Measurements from ENCODE around the gene MYCBP2.
A peak's percentile ranks its signal among the peaks of the same experiment; 100 is the strongest.

MYCBP2 gene

DNA sequence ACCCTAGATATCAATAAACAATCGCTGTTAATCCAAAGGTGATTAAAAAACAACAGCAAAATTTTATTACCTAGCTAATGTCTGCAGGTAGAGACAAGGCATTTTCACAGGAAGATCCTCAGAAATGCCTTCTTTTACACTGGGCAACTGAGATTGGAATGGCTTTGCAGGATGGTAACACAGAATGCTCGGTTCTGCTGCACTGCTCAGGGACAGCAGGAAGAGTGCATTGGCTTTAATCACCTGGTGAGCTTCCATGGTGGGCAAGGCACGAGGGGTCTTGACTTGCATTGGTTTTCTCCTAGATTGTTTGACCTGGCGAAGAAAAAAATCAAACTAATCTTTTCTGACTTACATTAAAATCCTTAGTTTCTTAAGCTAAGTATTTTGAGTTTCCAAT, 231.6 kb downstream of the MYCBP2 start:
- DNase-seq (ENCODE audit: low read depth) = no peak

DNA sequence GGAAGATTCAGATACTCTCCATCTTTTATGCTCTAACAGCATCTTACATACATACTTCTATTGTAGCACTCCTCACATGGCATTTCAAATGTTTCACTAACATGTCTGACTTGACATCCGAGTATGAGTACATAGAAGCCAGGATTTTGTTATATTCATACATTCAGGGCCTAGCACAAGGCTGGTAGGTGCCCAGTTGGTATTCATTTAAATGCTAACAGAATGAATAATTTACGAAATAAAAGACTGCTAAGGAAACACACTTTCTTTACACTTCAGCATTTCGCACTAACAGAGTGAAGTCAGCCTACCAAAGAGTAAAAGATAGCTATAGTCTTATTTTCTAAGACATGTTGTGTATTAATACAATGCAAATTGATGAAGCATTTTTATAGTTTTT, 232.1 kb downstream of the MYCBP2 start:
- DNase-seq (ENCODE audit: low read depth) = no peak

DNA sequence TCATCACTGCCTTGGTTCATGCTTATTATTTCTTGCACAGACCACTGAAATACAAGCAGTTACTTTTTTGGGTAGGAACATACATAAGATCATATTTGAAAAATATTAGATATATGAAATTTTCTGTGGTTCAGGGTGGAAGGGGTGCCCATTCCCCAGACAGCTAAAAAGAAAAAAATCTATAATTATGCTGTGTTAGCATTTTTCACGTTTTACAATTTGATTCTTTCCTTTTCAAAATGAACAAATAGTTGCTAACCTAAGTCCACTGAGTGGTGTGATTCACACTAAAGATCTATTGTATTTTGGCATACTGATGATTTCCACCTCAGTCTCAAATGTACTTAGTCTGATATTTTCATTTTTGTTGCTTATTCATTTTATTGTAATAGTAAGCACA, 233.2 kb downstream of the MYCBP2 start:
- no peak for DNase-seq (ENCODE audit: low read depth)

DNA sequence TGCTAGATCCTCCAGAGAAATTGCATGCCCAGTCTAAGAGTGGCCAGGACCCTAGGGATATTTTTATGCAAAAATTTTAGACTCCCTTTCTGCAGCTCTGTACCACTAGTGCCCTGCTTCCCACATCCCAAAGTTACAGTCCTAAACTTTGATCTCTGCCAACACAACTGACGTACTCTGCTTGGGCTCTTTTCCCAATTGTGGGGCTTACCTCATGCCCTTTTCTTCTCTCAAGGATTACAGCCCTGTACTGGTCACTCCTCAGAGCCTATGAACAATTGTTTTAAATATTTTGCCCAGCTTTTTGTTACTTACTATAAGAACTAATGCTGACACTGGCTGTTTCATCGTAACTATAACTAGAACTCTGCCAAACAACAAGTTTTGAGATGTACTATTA, 242.1 kb downstream of the MYCBP2 start:
- DNase-seq (ENCODE audit: low read depth) = no peak

DNA sequence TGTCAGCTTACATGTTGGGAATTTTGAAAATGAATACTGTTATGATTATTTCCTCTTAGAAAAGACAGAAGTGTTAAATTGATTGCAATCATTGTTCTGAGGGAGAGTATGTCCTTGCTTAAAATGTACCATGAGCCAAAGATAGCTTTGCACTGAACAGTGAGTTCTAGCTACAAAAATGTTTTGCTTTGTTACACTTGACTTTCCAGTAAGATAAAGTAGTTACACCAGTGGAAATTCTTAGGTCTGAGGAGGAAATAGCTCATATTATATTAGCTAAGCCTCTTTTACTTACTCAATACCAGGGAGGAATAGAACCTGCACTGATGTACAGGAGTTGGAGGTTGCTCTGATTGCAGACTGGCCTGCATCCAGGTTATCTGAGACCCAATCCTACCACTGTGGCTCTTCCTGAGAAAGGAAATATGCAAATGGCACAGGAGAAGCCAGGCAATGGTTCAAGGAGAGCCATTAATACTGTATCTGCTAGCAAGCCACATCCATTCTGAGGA, 246.9 kb downstream of the MYCBP2 start:
- DNase-seq (ENCODE audit: low read depth) = peak; percentile 36

DNA sequence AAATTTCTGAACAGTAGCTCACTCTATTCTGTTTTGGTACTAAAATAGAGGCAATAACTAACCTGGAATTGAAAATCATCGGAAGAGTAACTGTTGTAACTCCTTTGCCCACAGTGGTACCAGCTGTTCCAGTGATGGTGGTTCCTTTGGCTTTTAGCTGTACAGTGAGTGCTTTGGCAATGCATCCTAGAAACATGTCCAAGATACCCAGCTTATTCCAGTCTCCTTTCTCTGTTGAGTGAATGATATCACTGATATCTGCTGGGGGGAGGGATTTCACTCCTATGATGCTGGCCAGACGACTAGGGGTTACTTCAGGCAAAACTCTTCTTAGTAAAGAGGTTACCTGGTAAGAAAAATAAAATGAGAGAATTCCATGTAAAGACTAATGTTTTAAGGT, 259.4 kb downstream of the MYCBP2 start:
- DNase-seq (ENCODE audit: low read depth) = no peak

DNA sequence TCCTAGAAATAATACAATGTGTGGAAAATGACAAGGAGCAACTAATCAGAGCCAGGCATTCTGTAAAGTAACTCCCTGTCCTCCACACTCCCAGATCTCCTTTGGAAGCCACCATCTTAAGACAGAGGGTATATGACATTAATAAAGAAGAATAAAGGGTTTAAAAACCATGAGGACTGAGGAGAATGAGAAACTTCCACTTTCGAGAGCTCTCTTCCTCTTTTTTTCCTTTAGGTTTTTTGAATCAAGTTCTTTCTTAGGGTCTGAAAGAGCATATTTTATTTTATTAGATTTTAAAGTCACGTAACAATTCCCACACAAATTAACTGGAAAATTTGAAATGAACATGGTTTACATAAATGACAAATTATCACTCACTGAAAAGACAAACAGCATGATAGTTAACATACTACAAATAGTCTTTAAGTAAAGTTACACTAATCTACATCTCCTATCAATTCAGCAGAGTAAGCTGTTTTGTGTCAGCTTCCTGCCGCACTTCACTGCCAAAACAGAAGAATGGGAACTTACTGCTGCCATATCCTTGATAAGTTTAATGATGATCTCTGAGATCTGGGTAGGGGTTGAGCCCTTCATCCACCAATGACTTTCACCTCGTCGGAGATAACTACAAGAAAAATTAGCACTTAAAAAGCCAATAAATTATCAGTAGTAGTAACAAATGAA, 261.3 kb downstream of the MYCBP2 start:
- DNase-seq (ENCODE audit: low read depth) = no peak

DNA sequence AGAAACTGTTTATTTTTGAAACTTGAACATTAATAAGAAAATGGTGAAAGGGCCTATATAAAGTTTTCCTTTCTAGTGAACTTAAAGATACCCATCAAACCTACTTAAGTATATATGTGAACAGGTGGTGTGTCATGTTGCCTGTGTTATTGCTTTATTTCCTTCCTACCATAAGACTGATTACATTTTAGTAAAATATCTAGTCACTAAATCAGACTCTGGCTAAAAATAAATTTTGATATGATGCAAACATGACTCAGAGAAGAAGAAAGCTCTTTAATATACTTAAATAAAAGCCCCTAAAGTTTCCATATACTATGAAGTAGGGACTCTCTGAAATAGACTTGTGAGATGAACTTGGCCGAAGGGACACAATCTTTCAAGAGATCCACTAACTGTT, 264.8 kb downstream of the MYCBP2 start:
- peak; percentile 44 for DNase-seq (ENCODE audit: low read depth)

DNA sequence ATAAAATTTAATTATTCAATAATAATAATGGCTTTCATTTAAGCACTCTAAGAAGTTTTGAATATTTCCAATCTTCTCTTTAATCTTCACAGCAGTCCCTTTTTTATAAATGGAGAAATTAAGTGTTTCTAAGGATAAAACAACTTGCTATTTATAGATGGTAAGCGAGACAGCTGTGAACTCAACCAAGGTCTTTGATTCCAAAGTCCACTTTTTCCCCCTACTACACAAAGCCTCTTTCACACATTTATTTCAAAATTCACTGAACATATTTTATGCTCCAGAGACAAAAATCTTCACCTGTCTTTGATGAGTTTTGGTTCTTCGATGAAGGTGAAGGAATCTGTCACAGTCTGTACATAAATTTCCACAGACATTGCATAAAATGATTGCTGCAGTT, 265.5 kb downstream of the MYCBP2 start:
- no peak for DNase-seq (ENCODE audit: low read depth)

DNA sequence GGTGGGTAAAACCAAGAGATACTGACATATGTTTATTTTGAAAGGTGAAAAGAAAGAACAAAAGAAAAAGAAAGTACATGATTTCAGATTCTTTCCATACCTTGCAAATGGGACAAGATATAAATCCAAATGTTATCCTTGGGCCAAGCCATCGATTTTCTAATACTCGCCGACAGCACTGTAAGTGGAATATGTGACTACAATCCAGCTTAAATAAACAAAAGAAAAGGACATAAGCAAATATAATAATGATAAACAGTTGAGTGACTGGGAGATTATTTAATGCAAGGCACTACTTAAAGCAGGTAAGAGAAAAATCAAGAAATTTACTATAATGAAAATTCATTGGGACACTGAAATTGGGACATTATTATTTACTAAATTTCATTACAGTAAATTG, 270.0 kb downstream of the MYCBP2 start:
- no peak for DNase-seq (ENCODE audit: low read depth)

DNA sequence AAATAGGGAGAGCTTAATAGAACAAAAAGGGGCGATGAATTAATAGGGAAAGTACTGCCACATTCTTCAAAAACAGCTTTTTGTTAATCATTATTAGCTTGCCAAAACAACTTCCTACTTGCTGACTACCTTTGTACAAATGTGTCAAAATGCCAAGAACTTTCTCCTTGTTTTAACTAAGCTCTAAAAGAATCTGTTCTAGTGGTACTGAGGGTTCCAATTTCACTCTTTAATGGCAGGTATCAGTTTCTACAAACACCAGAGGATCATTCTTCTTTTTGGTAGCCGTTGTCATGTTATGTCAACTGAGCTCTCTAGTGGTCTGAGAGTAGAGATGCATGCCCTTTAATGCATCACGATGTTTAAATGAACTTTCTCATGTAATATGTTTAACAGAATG, 270.5 kb downstream of the MYCBP2 start:
- DNase-seq (ENCODE audit: low read depth) = peak; percentile 6

DNA sequence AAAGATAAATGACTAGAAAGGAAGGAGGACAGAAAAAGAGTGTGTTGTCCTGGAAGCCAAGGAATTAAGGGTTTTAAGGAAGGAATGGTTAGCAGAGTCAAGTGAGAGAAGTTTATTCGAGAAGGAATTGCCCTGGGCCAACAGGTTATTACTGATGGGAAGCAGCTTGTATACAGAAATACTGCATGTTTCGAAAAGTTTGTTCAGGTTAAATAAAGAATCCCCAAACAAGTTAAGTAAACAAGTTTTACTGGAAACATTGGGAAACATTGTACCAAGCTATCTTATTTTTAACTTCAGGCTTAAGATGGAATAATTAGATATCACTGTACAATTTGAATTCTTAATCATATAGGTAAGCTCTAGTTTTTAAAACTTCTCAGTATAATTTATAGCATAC, 271.7 kb downstream of the MYCBP2 start:
- DNase-seq (ENCODE audit: low read depth) = no peak

DNA sequence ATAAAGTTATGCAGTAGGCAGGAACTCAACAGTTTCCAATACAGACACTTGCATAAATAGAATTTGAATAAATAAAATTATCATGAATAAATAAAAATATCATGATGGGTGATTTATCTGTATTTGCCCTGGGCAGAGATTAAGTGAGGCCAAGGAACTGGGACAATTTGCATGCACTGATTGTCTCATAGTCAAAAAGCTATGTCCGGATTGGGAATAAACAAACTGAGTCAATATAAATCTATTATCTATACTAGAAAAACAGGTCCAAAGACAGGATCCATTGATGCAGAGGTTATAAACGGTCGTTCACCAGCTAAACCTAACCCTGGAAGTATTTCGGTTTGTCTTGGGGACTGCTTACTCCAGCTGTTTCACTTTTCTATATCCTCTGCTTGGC, 273.7 kb downstream of the MYCBP2 start:
- no peak for DNase-seq (ENCODE audit: low read depth)

DNA sequence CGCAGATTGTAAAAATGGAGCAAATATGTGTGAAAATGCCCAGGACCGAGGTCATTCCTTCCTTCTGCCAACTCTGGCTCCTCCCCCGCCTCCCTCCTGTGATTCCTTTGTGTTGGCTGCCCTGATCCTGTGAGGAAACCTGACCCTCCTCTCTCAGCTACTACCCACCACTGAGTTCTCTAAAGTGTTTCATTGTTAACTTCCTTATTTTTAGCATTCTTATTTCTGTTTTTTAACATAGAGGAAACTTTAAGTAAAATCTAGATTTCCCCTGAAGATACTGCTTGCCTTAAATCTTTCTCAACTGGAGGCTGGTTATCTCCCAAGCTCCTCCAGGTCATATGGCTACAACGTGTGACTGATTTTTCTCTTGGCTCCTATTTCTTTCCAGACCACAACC, 278.2 kb downstream of the MYCBP2 start:
- DNase-seq (ENCODE audit: low read depth) = peak; percentile 4

DNA sequence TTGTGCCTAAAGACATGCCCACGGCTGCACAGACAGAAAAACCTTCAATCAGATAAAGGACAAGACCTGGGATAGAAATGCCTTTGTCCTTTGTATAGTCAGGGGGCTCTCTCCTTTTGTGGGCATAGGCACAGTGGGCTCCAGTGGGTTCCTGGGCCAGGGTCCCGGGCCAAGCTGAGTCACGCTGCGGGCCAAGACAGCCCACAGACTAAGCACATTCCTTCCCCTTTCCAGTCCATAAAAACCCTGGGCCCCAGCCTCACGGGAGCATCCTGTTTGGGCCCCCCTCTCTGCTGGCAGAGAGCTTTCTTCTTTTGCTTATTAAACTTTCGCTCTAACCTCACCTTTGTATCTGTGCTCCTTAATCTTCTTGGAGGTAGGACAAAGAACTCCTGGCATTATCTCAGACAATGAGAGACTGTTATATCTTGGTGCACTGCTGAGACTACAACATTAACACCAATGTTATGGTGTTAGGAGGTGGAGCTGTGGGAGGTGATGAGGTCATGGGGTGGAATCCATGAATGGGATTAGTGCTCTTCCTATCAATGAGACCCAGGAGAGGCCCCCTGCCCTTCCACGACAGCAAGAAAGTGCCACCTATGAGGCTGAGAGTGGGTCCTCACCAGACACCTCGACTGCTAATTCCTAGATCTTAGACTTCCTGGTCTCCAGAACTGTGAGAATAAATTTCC, 279.1 kb downstream of the MYCBP2 start:
- no peak for DNase-seq (ENCODE audit: low read depth)

DNA sequence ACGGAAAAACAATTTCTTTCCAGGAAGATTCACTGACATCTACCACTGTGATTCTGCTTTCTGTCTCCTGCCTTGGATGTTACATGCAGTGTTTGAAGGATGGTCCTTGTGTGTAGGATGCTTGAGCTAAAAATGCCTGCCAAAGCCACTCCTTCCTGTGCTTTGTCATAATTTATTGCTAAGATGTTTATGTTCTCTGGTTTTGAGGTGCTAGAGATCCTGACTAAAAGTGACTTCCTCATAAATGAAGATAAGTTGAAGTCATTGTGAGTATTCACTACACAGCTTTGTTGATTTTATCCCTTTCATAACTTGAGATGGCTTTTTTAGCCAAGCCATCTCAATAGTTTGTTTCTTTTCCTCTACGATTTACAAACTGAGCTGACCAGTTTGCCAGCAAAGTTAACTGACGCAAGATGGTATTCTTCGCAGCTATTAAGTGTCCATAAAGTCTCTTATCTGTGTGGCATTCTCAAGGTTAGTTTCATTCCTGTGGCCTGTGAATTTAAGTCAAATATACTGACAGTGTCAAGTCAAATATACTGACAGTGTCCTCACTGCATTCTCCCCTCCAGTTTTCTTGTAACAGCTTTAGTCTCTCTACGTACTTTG, 284.2 kb downstream of the MYCBP2 start:
- peak; percentile 38 for DNase-seq (ENCODE audit: low read depth)

DNA sequence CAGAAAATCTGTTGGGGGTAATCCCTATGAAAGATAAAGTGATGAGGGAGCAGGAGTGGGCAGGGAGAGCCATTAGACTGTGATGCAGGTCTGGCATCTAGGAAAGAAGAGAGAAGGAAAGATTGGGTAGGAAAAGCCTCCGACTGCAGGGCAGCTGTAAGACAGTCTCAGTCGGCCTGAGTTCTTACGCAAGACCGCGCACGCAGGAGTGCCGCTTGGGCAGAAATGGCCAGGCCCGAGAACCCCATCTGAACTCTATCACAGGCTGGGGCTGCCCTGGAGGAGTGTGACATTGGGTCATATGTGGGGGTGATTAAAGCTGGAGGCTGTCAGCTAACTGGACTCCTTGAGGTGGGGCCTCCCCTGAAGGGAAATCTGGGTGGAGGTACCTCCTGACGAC, 286.1 kb downstream of the MYCBP2 start:
- DNase-seq (ENCODE audit: low read depth) = no peak

DNA sequence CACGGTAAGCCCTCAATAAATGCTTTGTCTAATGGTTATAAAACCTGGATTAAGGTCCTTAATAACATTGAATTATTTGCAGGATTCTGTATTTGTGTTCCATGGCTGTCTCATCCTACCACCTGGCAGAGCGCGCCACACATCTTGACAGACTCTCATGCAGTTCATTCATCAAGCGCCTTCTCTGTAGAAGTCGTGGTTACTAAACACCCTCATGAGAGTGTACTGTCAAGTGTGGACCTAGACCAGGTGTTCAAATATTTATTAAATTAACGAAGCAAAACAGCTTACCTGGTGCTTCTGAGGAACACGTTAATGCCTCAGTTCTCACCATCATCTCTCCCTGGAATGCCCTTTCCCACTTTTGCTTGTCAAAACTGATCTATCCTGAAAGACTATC, 286.8 kb downstream of the MYCBP2 start:
- no peak for DNase-seq (ENCODE audit: low read depth)

DNA sequence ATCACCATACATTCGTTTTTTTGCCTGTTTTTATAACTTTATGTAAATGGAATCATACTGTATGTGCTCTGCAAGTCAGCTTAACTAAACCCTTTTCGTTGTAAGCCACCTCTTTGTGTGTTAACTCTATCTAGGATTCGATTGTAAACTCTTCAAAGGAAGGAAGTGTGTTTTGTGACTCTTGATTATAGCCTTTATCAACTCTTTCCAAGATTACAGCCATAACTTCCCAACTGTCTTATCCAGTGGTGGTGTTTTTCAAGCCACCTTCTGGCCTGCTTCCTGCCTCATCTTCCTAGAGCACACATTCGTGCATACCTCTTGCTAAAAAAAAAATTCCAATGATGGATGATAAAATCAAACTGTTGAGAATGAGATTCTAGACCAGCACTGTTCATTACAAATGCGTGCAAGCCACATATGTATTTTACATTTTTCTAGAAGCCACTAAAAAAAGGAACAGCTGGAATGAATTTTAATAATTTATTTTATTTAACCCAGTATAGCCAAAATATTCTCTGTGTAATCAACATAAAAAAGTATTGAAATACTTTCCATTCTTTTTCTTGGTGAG, 287.9 kb downstream of the MYCBP2 start:
- DNase-seq (ENCODE audit: low read depth) = no peak

DNA sequence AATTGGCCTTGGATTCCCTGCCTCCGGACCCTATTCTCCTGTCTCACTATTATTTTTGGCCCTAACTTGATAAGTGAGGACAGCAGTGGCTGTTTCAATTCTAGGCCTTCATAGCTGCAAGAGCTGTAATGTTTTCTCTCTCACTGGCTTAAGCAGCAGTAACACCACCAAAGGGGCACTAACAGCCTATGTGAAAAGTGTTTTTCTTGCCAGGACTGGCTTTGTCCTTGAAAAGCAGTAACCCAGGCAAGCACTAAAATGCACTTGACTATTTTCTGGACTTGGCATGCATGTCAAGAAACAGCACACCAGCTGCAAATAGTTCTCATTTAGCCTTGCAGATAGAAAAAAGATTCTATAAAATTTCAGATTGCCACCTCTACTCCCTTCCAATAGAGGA, 290.6 kb downstream of the MYCBP2 start:
- no peak for DNase-seq (ENCODE audit: low read depth)

DNA sequence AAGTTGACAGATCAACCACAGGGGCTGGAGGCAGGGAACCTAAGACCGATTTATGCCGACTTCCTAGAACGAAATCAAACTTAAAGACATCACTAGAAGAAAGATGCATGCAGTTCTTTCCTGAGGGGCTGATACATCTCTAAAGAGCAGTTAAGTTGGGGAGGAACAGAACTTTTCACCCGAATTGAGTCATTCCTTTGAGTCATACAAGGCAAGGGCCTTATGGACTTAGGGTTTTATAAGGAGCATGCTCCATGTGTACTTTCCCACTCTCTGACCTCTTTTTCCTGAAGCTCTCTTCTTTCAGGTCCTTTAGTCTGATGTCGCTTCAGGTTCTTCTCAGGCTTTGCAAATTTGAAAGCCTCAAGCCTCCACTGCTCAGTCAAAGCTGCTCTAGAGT, 292.0 kb downstream of the MYCBP2 start:
- peak; percentile 76 for DNase-seq (ENCODE audit: low read depth)

DNA sequence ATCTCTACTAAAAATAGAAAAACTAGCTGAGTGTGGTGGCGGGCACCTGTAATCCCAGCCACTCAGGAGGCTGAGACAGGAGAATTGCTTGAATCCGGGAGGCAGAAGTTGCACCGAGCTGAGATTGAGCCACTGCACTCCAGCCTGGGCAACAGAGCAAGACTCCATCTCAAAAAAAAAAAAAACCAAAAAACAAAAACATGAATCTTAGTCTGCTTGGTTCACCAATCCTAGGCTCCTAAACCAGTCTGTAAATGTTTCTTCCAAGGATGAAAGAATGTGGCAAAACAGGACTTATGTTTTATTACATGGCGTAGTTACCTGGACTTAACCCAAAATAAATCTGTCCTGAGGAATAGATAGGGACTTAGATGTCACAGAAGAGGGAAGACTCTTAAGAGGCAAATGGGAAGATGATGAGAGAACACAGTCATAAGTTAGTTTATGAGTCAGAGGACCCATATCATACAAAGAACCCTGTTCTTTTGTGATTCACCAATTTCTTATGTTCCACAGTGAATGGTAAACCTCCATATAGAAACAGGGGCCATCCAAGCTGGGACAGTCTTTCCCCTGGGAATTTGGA, 293.1 kb downstream of the MYCBP2 start:
- no peak for DNase-seq (ENCODE audit: low read depth)
